ENCODE measurements around the gene TRAPPC8.

- TF ChIP-seq, protein P1, sequence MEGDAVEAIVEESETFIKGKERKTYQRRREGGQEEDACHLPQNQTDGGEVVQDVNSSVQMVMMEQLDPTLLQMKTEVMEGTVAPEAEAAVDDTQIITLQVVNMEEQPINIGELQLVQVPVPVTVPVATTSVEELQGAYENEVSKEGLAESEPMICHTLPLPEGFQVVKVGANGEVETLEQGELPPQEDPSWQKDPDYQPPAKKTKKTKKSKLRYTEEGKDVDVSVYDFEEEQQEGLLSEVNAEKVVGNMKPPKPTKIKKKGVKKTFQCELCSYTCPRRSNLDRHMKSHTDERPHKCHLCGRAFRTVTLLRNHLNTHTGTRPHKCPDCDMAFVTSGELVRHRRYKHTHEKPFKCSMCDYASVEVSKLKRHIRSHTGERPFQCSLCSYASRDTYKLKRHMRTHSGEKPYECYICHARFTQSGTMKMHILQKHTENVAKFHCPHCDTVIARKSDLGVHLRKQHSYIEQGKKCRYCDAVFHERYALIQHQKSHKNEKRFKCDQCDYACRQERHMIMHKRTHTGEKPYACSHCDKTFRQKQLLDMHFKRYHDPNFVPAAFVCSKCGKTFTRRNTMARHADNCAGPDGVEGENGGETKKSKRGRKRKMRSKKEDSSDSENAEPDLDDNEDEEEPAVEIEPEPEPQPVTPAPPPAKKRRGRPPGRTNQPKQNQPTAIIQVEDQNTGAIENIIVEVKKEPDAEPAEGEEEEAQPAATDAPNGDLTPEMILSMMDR (IDR thresholded peaks at IDR 0.05): no peak
- no peak for TF ChIP-seq POLR2A (IDR thresholded peaks at IDR 0.05)
Observed at GRCh38 chr18:31941010-31941809, 1.7 kb downstream of the TRAPPC8 start.

All from tibial nerve (tissue), 3 donors.